Measurements from ENCODE around the gene NKIRAS2.

GRCh38 chr17:42018988-42019387 is 902 bp upstream of the NKIRAS2 start:
- no peak for TF ChIP-seq TOX (CRISPR knock-in tag; IDR thresholded peaks at IDR 0.05; ENCODE audit: borderline replicate concordance)
- TF ChIP-seq ISL1 (CRISPR knock-in tag; IDR thresholded peaks at IDR 0.05) = no peak
- no peak for TF ChIP-seq CREB5 (CRISPR knock-in tag; IDR thresholded peaks at IDR 0.05; ENCODE audit: low read depth)
- TF ChIP-seq SNAI2 (CRISPR knock-in tag; IDR thresholded peaks at IDR 0.05) = no peak
- no peak for TF ChIP-seq BACH2 (CRISPR knock-in tag; IDR thresholded peaks at IDR 0.05; ENCODE audit: borderline replicate concordance)
- no peak for TF ChIP-seq GLIS3 (CRISPR knock-in tag; IDR thresholded peaks at IDR 0.05)
- no peak for TF ChIP-seq OSR1 (CRISPR knock-in tag; IDR thresholded peaks at IDR 0.05)
- TF ChIP-seq ZFP30 (CRISPR knock-in tag; IDR thresholded peaks at IDR 0.05) = no peak
- no peak for TF ChIP-seq ARNTL (CRISPR knock-in tag; IDR thresholded peaks at IDR 0.05; ENCODE audit: borderline replicate concordance, low read depth)
